Colonic mucosa (tissue), 4 donors: ENCODE measurements around the gene TAF11L7. TPM values are rescaled to one million over a fixed set of nuclear protein-coding genes. Genes with fewer than 3 reads are reported as not detected.
"Not testable (repeated sequence)": the region's sequence is repeated elsewhere in the genome, so short reads cannot be mapped to it uniquely, and the experiment has no call there.

ENCODE experiments used
- DNase-seq: peaks from one replicate; pipeline ENCODE4 v3.0.0-alpha.2; 2020
- H3K27ac ChIP-seq: fragments of 200-600 bp; one replicate; pipeline ENCODE4 v1.8.0; 2021
- H3K27me3 ChIP-seq: fragments of 200-600 bp; one replicate; pipeline ENCODE4 v1.8.0; 2021
- H3K36me3 ChIP-seq: fragments of 200-600 bp; one replicate; pipeline ENCODE4 v1.8.0; 2021
- H3K4me1 ChIP-seq: fragments of 200-600 bp; one replicate; pipeline ENCODE4 v1.8.0; 2021; ENCODE audit warnings: mild to moderate bottlenecking
- H3K4me3 ChIP-seq: fragments of 200-600 bp; one replicate; pipeline ENCODE4 v1.8.0; 2021
- H3K9ac ChIP-seq, 2 donors: one replicate each; pipeline ENCODE4 v1.7.0; 2013; ENCODE audit warnings: control low read depth in 2 of 2, low read depth in 2 of 2, low read length in 2 of 2
- H3K9me3 ChIP-seq: fragments of 200-600 bp; one replicate; pipeline ENCODE4 v1.8.0; 2021
- CTCF ChIP-seq: fragments of 200-600 bp; IDR thresholded peaks from one replicate; pipeline ENCODE4 v1.8.0; 2022; ENCODE audit warnings: antibody characterized with exemption, mild to moderate bottlenecking
- intact Hi-C: fragments of 100-400 bp; cut with DNase I; formaldehyde crosslinking; loops from one replicate; pipeline ENCODE4 v1.14.1; 2022
- total RNA-seq, 2 donors: library from RNA; stranded (reverse); fragmentation: NEBNext Ultra II Directional in 1 of 2; extraction: Animal tissue kit (Norgen Biotek cat#: 25700) in 1 of 2; gene quantifications; one replicate each; pipeline ENCODE4 v1.2.1, GENCODE V29; 2021
- donor health status: healthy.
- donor health status: DM: no; HTN: no; CAD: no.
- donor health status: DM: no; HTN: no; CAD: no.

The TAF11L7 gene
- total RNA-seq, 2 donors from 2014 or later, result not detected

GRCh38 chr5:17614872-17615605 is 29.5 kb upstream of the TAF11L7 start:
- Histone ChIP-seq H3K27ac (no peak overlapping the region), H3K4me3 (no peak overlapping the region), H3K36me3 (no peaks in the 10 kb centered on the region), H3K27me3 (no peaks in the 10 kb centered on the region), H3K9ac (no peak overlapping the region), H3K4me1 (no peaks in the 10 kb centered on the region), H3K9me3 (no peaks in the 10 kb centered on the region)
- TF ChIP-seq CTCF, result no peak
- intact Hi-C loops, result no loop called here
- no peak for DNase-seq

GRCh38 chr5:17610092-17610491 is 24.5 kb upstream of the TAF11L7 start, which contains the start of gene TAF11L12:
Gene TAF11L12 (plus strand): TSS chr5:17610392.
- H3K9me3 ChIP-seq, H3K9ac ChIP-seq, intact Hi-C loops, H3K36me3 ChIP-seq, DNase-seq, H3K4me3 ChIP-seq, H3K4me1 ChIP-seq, H3K27ac ChIP-seq, H3K27me3 ChIP-seq: not testable (repeated sequence)

GRCh38 chr5:17607461-17607860 is 21.9 kb upstream of the TAF11L7 start:
- H3K27me3 ChIP-seq, H3K4me1 ChIP-seq, H3K9me3 ChIP-seq, H3K27ac ChIP-seq, DNase-seq, intact Hi-C loops, H3K4me3 ChIP-seq, H3K36me3 ChIP-seq, H3K9ac ChIP-seq: not testable (repeated sequence)

- no peak for DNase-seq
- Histone ChIP-seq H3K4me3 (no peak overlapping the region), H3K9me3 (no peaks in the 10 kb centered on the region), H3K4me1 (no peaks in the 10 kb centered on the region), H3K27ac (no peak overlapping the region), H3K36me3 (no peaks in the 10 kb centered on the region), H3K27me3 (no peaks in the 10 kb centered on the region), H3K9ac (no peak overlapping the region)
- intact Hi-C loops, result no loop called here
- no peak for TF ChIP-seq CTCF
Observed at GRCh38 chr5:17604951-17605350, 19.4 kb upstream of the TAF11L7 start.

- H3K27me3 ChIP-seq, H3K9ac ChIP-seq, H3K4me3 ChIP-seq, H3K36me3 ChIP-seq, H3K9me3 ChIP-seq, intact Hi-C loops, DNase-seq, H3K27ac ChIP-seq, H3K4me1 ChIP-seq: not testable (repeated sequence)
Observed at GRCh38 chr5:17603880-17604279, 18.3 kb upstream of the TAF11L7 start, which contains the start of gene TAF11L11. Gene TAF11L11 (plus strand): TSS chr5:17604183.

- H3K27ac ChIP-seq, H3K9me3 ChIP-seq, DNase-seq, H3K27me3 ChIP-seq, H3K4me1 ChIP-seq, H3K36me3 ChIP-seq, H3K9ac ChIP-seq, intact Hi-C loops, H3K4me3 ChIP-seq: not testable (repeated sequence)
Observed at GRCh38 chr5:17597728-17598127, 12.2 kb upstream of the TAF11L7 start, which contains the start of gene TAF11L10. Gene TAF11L10 (minus strand): TSS chr5:17597828.

GRCh38 chr5:17594255-17594654 is 8.7 kb upstream of the TAF11L7 start, which contains the start of gene TAF11L9:
Gene TAF11L9 (minus strand): TSS chr5:17594394.
- intact Hi-C loops, H3K36me3 ChIP-seq, H3K4me1 ChIP-seq, H3K27me3 ChIP-seq, H3K9me3 ChIP-seq, DNase-seq, H3K4me3 ChIP-seq, H3K9ac ChIP-seq, H3K27ac ChIP-seq: not testable (repeated sequence)

- H3K36me3 ChIP-seq, H3K4me3 ChIP-seq, H3K9ac ChIP-seq, DNase-seq, H3K9me3 ChIP-seq, H3K27ac ChIP-seq, intact Hi-C loops, H3K4me1 ChIP-seq, H3K27me3 ChIP-seq: not testable (repeated sequence)
Observed at GRCh38 chr5:17590860-17591259, 5.3 kb upstream of the TAF11L7 start, which contains the start of gene TAF11L8. Gene TAF11L8 (minus strand): TSS chr5:17590960.

Other genes with a start within 250 kb of the TAF11L7 start
- gene TAF11L2, start 87.5 kb downstream of the TAF11L7 start, total RNA-seq, result not detected
- gene TAF11L3, start 67.4 kb downstream of the TAF11L7 start, total RNA-seq, result not detected
- not detected for gene TAF11L4, start 64.0 kb downstream of the TAF11L7 start, total RNA-seq
- gene TAF11L5, start 60.5 kb downstream of the TAF11L7 start, total RNA-seq, result not detected
- gene TAF11L6, start 57.1 kb downstream of the TAF11L7 start, total RNA-seq, result not detected
- not detected for gene TAF11L8, start 5.2 kb upstream of the TAF11L7 start, total RNA-seq
- not detected for gene TAF11L9, start 8.6 kb upstream of the TAF11L7 start, total RNA-seq
- not detected for gene TAF11L10, start 12.1 kb upstream of the TAF11L7 start, total RNA-seq
- not detected for gene TAF11L11, start 18.4 kb upstream of the TAF11L7 start, total RNA-seq
- gene TAF11L12, start 24.6 kb upstream of the TAF11L7 start, total RNA-seq, result not detected
- not detected for gene TAF11L13, start 46.3 kb upstream of the TAF11L7 start, total RNA-seq
- not detected for gene TAF11L14, start 48.7 kb upstream of the TAF11L7 start, total RNA-seq